Stimulated activated CD4-positive, alpha-beta T cell treated with anti-CD3 and anti-CD28 coated beads, Interleukin-12 subunit alpha, Interleukin-12 subunit beta, amount 100 ng/mL, for 48 hours (primary cell): ENCODE results near the gene PUS1.

ENCODE experiments used
- DNase-seq, 3 donors: peaks; one replicate each; pipeline ENCODE4 v3.0.0-alpha.2; 2020; ENCODE audit warnings: low read depth in 2 of 3, low spot score in 1 of 3

Gene PUS1

DNA sequence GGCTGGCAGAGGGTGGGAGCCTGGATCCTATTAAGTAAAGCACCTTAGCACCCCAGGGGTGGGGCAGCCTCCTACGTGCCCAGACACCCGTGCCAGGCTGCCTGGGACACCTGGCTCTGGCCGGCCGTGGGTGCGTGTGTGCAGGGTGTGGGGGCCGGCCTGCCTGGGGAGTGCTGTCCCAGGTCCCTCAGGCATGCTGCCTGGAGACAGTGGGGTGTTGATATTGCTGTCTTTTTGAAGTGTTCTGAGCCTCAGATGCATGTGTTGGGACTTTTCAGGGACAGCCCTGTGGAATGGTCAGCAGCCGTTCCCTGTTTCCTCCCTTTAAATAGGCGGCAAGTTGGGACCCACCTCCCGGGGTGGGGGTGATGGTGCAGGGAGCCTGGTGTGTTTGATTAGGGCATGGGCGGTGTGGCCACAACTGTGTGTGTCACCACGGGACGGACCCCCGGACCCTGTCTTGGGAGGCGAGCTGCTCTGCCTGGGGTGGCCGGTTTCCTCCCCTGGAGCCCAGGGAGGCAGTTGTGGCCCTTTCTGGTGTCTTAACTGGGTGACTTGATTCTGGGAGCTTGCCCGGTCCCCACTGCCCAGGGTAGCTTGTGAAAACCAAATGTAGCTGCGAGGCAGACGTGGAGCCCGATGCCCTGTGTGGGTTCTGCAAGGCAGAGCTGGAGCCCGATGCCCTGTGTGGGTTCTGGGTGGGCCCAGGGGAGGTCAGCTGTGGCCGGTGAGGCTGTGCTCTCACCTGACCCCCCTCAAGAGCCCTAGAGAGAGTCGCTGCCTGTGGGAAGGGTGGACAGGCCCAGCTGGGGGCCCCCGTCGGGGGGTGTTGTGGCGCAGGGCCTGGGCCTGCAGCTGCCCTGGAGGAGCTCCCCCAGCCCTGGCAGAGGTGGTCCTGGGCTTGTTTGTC, 26.5 kb upstream of the PUS1 start:
- DNase-seq = no peak

DNA sequence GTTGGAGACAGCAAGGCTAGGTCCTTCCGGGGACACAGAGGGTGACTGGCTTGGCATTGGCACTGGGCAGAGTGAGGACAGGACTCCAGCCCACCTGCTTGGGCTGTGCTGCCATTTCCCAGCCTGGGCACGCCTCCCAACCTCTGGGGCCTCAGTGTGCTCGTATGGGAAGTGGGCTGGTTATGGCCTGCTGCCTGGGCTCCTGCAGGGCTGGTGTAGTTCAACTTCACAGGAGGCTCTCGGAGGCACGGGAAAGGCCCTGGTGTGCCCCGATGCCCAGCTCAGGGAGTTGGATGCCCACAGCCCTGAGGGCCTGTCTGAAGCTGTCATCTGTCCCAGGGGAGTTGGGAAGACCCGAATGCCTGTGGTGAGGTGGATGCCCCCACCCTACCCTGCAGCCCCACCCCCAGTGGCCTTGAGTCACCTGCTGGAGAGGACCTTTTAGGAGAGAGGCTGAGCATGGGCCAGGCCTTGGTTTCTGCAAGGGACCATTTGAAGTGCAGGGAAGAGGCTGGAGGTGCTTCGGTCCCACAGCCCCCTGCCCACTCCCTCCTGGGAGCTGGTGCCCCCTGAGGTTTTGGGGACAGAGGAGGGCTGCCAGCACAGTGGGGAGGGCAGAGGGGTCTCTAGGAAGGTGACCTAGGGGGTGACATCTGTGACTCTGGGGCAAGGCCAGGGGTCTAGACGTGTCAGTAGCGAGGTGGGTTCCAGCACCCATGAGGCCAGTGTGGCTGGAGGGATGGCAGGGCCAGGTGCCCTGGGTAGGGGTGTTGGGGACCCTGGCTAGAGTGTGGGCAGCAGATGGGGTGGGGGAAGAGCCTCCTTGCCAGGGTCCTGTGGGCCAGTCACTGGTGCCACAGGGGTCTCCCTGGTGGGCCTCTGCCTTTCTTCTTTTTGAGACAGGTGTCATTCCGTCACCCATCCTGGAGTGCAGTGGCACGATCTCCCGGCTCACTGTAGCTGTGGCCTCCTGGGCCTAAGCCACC, 25.5 kb upstream of the PUS1 start:
- DNase-seq = no peak

DNA sequence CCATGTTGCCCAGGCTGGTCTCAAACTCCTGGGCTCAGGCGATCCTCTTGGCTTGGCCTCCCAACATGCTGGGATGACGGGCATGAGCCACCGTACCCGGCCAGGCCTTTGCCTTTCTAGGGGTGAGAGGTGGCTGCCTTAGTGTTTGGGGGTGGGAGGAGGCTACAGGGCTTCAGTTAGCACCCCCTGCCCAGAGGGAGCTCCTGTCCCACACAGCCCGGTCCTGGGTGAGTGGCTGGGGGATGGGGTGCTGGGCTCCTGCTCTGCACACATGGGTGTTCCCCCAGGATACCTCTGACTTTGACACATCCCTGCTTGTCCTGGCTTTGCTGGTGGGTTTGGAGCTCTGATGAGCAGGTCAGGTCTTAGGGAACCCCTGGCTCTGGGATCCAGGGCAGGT, 24.7 kb upstream of the PUS1 start:
- DNase-seq = no peak

DNA sequence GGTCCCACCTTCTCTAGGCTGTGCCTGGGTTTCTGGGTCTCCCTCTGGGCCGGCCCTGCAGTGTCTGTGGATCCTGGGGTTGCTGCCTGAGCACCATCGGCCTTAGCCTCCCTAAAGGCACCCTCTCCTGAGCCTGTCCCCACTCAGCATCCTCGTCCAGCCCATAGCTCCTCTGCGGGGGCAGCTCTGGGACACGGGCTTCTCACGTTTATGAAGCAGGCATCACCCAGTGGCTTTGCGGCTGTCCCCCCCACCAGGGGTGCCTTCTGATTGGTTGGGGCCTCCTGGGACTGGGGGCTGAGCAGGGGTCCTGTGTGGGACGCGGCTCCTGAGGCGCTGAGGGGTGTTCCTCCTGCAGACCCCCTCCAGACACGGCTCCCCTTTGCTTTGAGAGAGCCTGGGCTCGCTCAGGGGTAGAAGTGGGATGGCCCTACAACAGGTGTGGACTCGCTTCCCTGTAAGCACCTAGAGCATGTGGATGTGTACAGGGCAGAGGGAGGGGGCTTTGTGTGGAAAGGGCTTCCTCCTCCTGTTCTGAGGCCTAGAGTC, 23.9 kb upstream of the PUS1 start:
- DNase-seq = no peak

DNA sequence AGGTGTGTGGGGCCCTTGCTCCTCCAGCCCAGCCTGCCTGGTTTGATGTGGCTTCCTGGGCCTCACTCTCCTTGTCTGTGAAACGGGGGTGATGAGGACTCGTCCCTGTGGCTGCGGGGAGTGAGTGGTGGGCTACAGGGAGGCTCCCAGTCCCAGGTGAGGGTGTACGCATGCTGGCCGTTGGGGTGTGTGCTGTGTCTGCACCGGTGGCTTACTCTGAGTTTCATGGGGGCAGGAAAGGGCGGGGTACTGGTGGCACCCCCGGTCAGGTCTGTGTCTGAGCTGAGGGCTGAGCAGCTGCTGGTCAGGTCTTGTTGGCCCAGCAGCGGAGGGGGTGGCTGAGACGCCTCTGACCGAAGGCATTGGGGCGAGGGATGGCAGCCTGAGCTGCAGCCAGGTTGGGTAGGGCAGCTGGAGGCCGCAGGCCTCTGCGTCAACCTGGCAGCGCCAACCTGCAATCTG, 23.4 kb upstream of the PUS1 start:
- DNase-seq = no peak

DNA sequence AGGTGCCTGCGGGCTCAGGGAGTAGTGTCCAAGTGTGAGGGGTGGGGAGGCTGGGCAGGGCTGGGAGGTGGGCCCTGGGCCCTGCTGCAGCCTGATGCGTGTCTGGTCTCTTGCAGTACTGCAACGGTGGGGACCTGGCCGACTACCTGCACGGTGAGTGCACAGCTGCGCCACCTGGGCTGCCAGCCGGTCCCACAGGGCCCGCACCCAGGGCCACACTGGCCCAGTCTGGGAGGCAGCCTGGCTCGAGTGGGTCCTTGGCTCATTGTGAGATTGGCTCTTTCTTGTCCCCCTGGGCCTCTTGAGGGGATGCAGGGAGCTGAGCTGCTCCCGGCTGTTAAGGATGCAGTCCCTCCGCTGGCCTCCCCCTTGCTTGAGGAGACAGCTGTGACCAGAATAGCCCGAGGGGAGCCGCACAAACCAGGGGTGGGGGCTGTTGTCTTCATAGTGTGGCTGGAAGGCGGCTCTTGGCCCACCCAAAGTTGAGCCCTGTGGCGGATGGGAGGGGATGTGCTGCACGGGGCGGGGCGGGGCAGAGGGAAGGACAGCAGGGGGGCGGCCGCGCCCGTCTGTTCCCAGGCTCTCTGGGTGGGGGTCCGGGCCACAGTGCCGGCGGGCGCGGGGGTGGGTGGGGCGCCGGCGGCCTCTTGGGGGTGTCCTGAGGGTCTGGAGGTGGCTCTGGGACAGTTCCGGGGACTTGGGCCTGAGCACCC, 21.5 kb upstream of the PUS1 start:
- no peak for DNase-seq

DNA sequence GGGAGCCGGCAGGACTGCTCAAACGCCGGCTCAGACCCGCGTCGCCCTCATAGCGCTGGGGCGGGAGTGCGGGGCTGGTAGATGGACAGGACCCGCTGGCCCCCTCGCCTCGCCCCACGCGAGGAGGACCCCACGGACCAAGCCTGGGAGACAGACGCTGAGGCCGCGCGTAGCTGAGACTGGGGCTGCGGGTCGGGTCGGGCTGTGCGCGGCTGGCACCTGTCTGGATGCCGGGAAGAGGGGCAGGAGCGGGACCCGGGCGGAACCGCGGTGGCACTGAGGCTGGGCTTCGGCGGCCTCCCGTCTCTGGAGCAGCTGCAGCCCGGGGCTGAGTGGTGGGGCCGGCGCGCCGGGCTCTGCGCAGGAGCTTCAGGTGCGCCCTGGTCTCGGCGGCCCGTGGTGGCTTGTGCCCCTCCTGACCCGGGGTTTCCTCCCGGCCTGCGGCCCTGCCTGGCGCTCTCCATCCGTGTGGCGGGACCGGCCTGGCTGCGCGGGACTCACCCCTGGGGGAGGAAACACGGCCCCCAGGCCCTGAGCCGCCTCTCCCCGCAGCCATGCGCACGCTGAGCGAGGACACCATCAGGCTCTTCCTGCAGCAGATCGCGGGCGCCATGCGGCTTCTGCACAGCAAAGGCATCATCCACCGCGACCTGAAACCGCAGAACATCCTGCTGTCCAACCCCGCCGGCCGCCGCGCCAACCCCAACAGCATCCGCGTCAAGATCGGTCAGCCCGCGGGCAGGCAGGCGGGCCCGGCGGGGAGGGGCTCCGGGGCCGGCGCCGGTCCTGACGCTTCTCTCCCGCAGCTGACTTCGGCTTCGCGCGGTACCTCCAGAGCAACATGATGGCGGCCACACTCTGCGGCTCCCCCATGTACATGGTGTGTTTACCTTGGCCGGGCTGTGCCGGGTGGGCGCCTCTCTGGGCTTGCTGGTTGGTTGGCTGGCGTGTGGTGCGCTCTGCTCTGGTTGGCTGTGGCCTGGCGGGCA, 20.7 kb upstream of the PUS1 start:
- no peak for DNase-seq

DNA sequence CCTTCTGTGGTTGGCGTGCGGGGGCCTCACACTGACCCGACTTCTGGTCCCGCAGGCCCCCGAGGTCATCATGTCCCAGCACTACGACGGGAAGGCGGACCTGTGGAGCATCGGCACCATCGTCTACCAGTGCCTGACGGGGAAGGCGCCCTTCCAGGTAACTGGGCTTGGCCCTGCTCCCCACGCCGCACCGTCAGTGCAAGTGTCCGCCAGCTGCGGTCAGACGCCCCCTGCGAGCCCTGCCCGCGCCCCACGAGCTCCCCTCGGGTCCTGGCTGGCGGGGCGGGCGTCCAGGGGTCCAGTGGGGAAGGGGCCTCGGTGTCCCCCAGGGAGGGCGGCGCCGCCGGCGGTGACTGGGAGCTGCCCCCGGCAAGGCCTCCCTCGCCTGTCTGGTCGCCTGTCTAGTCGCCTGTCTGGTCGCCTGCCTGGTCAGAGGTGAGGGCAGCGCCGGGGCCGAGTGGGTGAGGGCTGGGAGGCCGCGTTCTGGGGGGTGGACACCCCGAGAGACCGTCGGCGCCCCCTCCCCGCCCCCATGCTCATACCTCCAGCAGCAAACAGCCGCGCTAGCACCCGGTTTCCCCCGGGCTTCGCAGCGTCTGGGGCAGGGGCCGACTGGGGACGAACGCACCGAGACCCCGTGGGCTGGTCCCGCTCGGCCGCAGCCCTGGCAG, 19.9 kb upstream of the PUS1 start:
- no peak for DNase-seq

DNA sequence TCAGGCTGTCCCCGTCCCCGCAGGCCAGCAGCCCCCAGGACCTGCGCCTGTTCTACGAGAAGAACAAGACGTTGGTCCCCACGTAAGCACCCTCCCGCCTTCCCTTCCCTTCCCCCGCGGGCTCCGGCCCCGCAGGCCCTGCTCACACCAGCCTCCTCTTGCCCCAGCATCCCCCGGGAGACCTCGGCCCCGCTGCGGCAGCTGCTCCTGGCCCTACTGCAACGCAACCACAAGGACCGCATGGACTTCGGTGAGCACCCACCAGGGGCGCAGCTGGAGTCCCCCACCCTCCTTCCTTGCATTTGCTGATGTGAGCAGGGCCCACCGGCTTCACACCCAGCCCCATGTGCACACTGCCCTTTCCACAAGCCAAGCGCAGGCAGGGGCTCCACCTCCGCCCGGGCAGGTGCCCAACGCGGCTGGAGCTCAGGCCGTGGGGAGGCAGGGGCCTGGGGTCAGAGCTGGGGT, 19.3 kb upstream of the PUS1 start:
- DNase-seq = no peak

DNA sequence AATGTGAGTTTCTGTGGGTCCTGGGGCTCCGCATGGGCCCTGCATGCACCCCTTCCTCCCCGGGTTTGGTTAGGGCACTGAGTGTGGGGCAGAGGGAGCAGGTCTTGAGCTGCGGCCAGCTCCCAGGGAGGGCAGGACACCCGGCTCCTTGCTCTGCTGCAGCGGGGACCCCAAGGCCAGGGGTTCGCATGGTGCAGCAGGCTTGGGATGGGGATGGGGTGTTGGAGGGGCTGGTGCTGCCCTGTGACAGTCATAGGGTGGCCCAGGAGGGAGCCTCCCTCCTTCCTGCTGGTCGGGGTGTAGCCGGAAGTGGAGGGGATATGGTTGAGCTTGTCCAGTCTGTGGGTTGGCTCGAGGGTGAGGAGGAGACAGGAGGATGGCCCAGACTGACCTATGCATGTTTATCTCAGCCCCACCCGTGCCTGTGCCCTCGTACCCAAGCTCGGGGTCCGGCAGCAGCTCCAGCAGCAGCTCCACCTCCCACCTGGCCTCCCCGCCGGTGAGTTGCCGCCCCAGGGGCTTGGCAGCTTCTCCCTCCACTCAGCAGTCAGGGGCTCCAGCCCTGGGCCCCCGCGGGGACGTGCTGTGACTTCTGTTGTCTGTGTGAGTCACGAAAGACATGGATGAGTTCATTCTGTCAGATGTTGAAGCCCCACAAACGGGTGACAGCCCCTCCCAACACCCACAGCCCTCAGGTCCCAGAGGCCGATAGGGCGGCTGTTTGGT, 18.6 kb upstream of the PUS1 start:
- DNase-seq = no peak

DNA sequence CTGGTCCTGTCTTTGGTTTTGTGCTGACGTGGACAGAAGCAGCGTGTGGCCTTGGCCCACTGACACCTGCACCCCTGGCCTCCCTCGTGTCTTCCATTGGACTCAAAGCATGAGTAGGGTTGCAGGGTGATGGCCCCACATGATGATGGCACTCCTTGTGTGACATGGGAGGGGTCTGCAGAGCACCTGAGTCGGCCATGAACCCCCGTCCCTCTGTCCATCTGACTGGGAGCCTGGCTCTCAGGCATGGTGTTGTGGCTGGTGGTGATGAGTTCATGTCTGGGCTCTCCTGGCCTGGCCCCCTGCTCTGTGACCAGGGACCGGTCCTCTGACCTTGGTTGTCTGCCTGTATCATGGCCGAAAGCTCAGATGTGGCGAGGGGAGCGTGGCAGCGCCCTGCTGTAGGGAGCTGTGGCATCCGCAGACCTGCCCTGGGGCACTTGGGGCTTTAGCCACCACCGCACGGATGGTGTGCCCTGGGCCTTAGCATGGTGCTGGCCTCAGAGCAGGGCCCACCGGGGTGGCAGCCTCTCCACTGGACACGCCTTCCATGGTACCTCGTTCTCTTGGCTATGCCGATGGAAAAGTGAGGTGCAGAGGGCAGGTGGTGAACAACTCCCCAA, 17.9 kb upstream of the PUS1 start:
- DNase-seq = no peak

DNA sequence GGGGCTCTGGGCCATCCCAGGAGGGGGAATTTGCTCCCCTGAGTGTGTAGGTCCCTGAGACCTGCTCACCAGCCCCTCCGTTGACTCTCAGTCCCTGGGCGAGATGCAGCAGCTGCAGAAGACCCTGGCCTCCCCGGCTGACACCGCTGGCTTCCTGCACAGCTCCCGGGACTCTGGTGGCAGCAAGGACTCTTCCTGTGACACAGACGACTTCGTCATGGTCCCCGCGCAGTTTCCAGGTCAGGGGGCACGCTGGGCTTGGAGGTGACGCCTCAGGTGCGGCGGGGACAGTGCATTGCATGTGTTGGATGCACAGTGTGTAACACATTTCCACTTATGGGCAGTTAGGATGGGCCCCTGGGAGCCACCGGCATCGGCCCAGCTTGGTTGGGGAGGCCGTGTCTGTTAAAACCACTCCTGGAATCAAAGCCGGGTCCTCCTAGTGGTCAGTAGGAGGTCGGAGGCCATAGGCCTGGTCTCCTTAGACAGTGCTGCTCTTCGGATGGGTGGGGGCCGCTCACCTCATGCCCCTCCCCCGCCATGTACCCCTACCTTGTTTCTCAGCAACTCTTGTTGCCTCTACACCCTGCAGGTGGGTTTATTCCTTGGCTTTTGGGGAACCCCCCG, 17.1 kb upstream of the PUS1 start:
- DNase-seq = no peak

DNA sequence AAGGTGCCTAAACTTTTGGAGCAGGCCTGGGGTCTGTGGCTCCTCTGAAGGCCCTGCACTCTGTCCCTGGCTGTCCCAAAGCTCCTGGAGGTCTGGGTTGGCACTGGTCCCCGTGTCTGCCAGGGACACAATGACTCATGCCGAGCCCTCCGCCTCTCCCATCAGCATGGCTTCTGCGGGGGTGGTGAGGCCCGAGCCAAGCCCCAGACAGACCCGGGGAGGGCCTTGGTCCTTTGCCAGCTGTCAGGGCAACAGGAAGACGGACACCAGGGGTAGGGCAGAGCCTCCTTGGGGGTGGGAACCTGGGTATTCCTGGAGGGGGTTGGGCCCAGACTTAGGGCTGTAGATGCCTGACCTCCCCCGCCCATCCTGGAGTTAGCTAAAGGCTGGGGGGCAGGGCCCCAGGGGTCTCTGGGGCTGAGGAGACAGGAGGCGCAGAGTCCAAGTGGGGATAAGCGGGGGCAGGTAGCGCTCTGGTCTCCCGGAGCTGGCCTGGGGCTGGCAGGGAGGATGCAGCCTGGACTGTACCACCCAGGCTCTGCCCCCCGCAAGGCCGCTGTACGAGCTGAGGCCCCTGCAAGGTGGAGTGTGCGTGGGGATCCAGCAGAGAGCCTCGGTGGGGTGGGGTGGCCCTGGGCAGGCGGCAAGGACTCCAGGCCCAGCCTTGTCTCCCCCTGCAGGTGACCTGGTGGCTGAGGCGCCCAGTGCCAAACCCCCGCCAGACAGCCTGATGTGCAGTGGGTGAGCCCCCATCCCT, 16.4 kb upstream of the PUS1 start:
- DNase-seq = no peak

DNA sequence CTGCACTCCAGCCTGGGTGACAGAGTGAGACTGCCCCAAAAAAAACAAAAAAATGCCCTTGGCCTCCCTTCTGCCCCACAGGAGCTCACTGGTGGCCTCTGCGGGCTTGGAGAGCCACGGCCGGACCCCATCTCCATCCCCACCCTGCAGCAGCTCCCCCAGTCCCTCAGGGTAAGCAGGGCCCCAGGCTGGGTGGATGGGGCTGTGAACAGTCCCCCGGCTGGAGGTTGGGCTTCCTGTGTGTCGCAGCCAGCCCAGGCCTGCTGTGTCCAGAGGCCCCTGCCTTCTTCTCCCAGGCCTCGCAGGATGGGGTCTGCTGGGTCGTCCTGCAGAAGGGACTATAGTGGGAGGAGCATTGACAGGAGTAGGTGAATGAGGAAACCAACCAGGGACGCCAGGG, 15.4 kb upstream of the PUS1 start:
- no peak for DNase-seq

DNA sequence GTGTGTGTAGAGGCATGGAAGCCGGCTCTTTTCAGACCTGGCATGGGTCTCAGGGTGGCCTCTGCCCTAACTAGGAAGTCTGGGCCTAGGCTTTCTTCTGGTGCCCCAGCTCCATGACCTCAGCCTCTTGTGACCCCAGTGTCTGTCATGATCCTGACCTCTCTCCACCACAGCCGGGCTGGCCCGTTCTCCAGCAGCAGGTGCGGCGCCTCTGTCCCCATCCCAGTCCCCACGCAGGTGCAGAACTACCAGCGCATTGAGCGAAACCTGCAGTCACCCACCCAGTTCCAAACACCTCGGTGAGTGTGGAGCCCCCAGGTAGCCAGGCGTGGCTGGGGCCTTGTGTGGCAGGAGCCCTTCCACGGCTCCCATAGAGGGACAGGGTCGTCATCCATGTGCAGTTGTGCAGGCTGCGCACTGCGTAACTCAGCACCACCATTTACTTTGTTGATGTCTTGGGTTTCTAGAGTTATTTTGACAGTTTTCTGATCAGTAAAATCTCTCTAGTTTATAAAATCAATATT, 14.8 kb upstream of the PUS1 start:
- no peak for DNase-seq

DNA sequence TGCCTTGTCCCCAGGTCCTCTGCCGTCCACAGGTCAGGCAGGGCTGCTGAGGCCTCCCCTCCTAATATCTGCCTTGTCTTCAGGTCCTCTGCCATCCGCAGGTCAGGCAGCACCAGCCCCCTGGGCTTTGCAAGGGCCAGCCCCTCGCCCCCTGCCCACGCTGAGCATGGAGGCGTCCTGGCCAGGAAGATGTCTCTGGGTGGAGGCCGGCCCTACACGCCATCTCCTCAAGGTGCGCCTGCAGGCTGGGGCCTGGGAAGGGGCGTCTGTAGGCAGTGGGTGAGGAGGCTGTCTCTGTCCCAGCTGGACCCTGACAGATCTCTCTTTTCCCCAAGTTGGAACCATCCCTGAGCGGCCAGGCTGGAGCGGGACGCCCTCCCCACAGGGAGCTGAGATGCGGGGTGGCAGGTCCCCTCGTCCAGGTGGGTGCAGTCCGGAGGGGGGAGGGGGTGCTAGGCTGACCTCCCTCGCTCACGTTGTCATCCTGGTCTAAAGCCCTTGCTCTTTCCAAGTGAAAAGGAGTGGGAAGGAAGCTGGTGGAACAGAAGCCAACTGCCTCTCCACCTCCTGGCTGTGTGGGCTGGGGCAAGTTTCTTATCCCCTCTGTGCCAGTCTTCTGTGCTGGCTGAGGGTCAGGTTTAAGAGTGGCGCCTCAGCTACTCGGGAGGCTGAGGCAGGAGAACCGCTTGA, 13.9 kb upstream of the PUS1 start:
- no peak for DNase-seq
